T-helper 17 cell (primary cell): ENCODE results near the gene DOCK3. TPM values are rescaled to one million over a fixed set of nuclear protein-coding genes. Genes with fewer than 3 reads are reported as not detected.
"Not testable (repeated sequence)": the region's sequence is repeated elsewhere in the genome, so short reads cannot be mapped to it uniquely, and the experiment has no call there.

ENCODE experiments used
- ATAC-seq: fragments of 150-1000 bp; cut with Tn5 transposase; 2 replicates; pipeline ENCODE4 v1.10.0; 2021; ENCODE audit warnings: mild to moderate bottlenecking, moderate library complexity
- DNase-seq, 3 donors: peaks; one replicate each; pipeline versions ENCODE4 v3.0.0 to v3.0.0-alpha.2; 2020 to 2021
- H3K9me3 ChIP-seq: one replicate; pipeline ENCODE4 v1.7.0; 2013; ENCODE audit warnings: low read length, mild to moderate bottlenecking; ENCODE audit not compliant: control insufficient read depth, poor library complexity, severe bottlenecking
- H3K27ac Mint-ChIP-seq: one replicate; pipeline ENCODE4 v1.8.0; 2022; ENCODE audit warnings: mild to moderate bottlenecking, moderate library complexity, mixed read lengths
- H3K27me3 Mint-ChIP-seq: one replicate; pipeline ENCODE4 v1.8.0; 2022; ENCODE audit warnings: mixed read lengths
- H3K36me3 Mint-ChIP-seq: one replicate; pipeline ENCODE4 v1.8.0; 2022; ENCODE audit warnings: low read depth, mixed read lengths
- H3K4me1 Mint-ChIP-seq: one replicate; pipeline ENCODE4 v1.8.0; 2022; ENCODE audit warnings: mild to moderate bottlenecking, mixed read lengths
- H3K4me3 Mint-ChIP-seq: one replicate; pipeline ENCODE4 v1.8.0; 2022; ENCODE audit warnings: mild to moderate bottlenecking, moderate library complexity, mixed read lengths
- total RNA-seq, 4 donors: library from RNA in 2 of 4; stranded (reverse) in 2 of 4; gene quantifications; one replicate each; pipeline ENCODE4 v1.2.3 and lab custom pipeline; 2022 to 2026

The DOCK3 gene
- total RNA-seq, 2 donors from 2014 or later, result 1.9 to 3.2 TPM

DNA sequence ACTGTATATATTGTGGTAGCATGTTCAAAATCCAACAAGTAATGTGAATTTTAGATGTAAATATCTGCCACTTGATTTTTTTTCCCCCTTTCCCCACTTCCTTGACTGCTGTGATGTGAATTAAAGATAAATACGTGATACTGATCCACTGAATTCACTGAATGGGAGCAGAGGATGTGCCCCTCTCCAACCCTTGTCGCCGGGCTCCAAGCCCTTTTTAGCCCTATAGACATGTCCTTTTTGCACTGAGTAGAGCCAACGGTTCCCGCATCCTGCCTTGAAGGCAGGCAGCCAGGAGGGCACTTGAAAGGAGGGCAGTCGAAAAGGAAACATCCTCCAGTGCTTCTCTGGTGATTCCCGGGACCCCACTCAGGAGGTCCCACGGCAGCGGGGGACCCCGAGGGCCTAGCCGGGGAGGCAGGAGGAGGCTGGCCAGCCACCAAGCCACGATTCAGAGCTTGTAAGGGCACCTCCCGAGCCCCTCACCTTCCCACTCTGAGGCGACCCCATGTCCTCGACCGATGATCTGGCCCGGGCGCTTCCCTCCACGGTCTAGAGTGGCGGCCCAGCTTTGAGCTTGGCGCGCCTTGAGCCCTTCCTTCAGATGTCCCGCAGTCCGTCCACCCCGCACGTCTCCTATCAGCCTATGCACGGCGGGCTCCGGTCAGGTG is 709.5 kb downstream of the DOCK3 start:
- H3K4me3 Mint-ChIP-seq, result peak overlapping the region; percentile 96
- ATAC-seq (peak; percentile 4), DNase-seq (peak in 1 of 3 donors; percentile 21)
- H3K27ac Mint-ChIP-seq, result peak overlapping the region; percentile 99
- H3K4me1 Mint-ChIP-seq, result peaks cover 38% of the 10 kb centered on the region
- peaks cover 4% of the 10 kb centered on the region for H3K36me3 Mint-ChIP-seq
- H3K27me3 Mint-ChIP-seq, result no peaks in the 10 kb centered on the region
- no peaks in the 10 kb centered on the region for H3K9me3 ChIP-seq

DNA sequence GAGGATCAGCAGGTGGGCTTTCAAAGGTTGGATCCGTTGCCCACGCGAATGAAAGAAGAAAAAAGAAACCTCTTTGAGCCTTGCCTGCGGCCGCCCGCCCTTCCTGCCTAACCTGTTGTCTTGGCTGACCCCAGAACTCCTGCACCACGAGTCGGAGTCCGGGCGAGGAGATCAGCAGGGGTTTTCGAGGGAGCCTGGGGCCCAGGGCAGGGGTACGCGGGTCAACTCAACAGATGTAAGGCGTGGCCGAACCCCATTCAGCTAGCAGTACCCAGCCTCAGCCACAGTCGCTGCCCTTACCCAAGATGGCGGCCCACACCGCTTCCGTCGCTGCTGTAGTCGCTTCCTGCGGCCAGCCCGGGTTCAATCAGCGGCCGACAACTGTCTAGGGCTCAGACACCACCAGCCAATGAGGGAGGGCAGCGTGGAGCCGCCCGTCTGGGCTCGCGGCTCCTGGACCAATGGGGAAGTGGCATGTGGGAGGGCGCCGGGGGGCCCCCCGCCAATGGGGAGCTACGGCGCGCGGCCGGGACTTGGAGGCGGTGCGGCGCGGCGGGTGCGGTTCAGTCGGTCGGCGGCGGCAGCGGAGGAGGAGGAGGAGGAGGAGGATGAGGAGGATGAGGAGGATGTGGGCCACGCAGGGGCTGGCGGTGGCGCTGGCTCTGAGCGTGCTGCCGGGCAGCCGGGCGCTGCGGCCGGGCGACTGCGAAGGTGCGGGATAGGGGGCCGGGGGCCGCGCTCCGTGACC is 710.2 kb downstream of the DOCK3 start, which contains the start of gene MANF:
Gene MANF (plus strand): TSS at position 566 of the 748 bp plus-strand sequence. CDS start 52 bp downstream, at position 618.
- no peaks in the 10 kb centered on the region for H3K27me3 Mint-ChIP-seq
- peak within 1 kb of the TSS; percentile 96 for H3K4me3 Mint-ChIP-seq
- H3K9me3 ChIP-seq, result no peaks in the 10 kb centered on the region
- H3K27ac Mint-ChIP-seq, result peak within 1 kb of the TSS; percentile 99
- peaks cover 39% of the 10 kb centered on the region for H3K4me1 Mint-ChIP-seq
- peak; percentile 94 to 98 (median 96) for DNase-seq
- H3K36me3 Mint-ChIP-seq, result peaks cover 4% of the 10 kb centered on the region
- ATAC-seq, result peak; percentile 95

- ATAC-seq (no peak), DNase-seq (no peak)
- Mint-ChIP-seq H3K4me1 (peaks cover 42% of the 10 kb centered on the region), H3K27ac (peak overlapping the region; percentile 99), H3K27me3 (no peaks in the 10 kb centered on the region), H3K36me3 (peaks cover 4% of the 10 kb centered on the region), H3K4me3 (peak overlapping the region; percentile 96)
- H3K9me3 ChIP-seq, result no peaks in the 10 kb centered on the region
Measured at GRCh38 chr3:51385621-51386091, 710.9 kb downstream of the DOCK3 start.

GRCh38 chr3:51386159-51386851 is 711.6 kb downstream of the DOCK3 start:
- Mint-ChIP-seq H3K4me3 (peak overlapping the region; percentile 96), H3K4me1 (peaks cover 42% of the 10 kb centered on the region), H3K27ac (peak overlapping the region; percentile 99), H3K36me3 (peaks cover 4% of the 10 kb centered on the region), H3K27me3 (no peaks in the 10 kb centered on the region)
- H3K9me3 ChIP-seq, result no peaks in the 10 kb centered on the region
- no peak for DNase-seq
- no peak for ATAC-seq

DNA sequence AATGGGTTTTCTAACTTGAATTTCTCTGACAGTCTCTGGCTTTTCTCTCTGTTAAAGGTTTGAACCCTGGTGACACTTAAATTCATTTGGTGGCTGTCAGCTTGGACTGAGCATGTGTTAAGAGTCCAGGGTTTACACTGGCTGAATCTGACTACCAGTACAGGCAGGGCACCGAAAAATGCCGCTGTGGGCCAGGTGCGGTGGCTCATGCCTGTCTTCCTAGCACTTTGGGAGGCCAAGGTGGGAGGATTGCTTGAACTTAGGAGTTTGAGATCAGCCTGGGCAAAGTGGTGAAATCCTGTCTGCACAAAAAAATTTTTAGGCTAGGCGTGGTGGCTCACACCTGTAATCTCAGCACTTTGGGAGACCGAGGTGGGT is 712.1 kb downstream of the DOCK3 start:
- DNase-seq (no peak), ATAC-seq (no peak)
- no peaks in the 10 kb centered on the region for H3K9me3 ChIP-seq
- H3K27ac Mint-ChIP-seq, result peak overlapping the region; percentile 99
- no peaks in the 10 kb centered on the region for H3K27me3 Mint-ChIP-seq
- peak overlapping the region; percentile 96 for H3K4me3 Mint-ChIP-seq
- H3K4me1 Mint-ChIP-seq, result peaks cover 42% of the 10 kb centered on the region
- peaks cover 4% of the 10 kb centered on the region for H3K36me3 Mint-ChIP-seq

DNA sequence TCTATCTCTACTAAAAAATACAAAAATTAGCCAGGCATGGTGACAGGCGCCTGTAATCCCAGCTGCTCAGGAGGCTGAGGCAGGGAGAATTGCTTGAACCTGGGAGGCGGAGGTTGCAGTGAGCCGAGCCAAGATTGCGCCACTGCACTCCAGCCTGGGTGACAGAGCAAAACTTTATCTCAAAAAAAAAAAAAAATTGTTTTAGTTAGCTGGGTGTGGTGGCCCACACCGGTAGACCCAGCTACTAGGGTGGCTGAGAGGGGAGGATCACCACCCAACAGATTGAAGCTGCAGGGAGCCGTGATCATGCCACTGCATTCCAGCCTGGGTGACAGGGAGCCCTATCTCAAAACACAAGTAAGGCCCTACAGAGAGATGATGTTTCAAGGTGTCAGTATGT is 712.6 kb downstream of the DOCK3 start:
- not testable (repeated sequence) for H3K9me3 ChIP-seq, ATAC-seq, DNase-seq, H3K4me3 Mint-ChIP-seq, H3K27me3 Mint-ChIP-seq, H3K36me3 Mint-ChIP-seq
- Mint-ChIP-seq H3K4me1 (peaks cover 42% of the 10 kb centered on the region), H3K27ac (peak overlapping the region; percentile 99)

DNA sequence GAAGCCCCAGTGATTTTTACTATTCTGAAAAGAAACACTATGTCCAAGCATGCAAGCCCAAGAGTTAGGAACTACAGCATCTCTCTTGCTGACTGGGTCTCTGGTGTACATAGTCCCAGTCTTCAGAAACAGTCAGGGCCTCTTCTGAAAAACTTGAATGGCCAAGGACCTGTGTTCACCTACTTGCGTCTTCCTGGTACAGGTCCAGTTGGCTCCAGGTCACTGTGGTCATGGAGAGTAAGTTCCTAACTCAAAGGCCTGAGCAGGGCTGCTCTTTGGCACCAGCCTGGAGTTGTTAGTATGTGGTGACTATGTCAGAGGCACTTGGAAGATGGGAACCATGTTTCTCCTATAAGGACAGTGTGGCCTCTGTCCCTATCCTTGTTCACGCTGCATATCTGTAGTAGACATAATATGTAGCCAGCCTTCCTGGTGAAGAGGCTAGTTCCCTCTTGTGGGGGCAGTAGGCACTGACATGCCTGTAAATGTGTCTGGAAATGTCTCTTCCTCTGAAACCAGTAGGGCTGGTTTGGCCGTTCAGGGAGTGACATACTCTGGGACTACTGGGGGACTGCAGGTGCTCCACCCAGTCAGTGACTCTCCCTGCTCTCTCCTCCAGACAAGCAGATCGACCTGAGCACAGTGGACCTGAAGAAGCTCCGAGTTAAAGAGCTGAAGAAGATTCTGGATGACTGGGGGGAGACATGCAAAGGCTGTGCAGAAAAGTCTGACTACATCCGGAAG is 713.7 kb downstream of the DOCK3 start:
- Mint-ChIP-seq H3K36me3 (peaks cover 4% of the 10 kb centered on the region), H3K27me3 (no peaks in the 10 kb centered on the region), H3K4me1 (peaks cover 42% of the 10 kb centered on the region), H3K27ac (peak overlapping the region; percentile 99), H3K4me3 (peak overlapping the region; percentile 19)
- no peaks in the 10 kb centered on the region for H3K9me3 ChIP-seq
- ATAC-seq, result no peak
- DNase-seq, result no peak

DNA sequence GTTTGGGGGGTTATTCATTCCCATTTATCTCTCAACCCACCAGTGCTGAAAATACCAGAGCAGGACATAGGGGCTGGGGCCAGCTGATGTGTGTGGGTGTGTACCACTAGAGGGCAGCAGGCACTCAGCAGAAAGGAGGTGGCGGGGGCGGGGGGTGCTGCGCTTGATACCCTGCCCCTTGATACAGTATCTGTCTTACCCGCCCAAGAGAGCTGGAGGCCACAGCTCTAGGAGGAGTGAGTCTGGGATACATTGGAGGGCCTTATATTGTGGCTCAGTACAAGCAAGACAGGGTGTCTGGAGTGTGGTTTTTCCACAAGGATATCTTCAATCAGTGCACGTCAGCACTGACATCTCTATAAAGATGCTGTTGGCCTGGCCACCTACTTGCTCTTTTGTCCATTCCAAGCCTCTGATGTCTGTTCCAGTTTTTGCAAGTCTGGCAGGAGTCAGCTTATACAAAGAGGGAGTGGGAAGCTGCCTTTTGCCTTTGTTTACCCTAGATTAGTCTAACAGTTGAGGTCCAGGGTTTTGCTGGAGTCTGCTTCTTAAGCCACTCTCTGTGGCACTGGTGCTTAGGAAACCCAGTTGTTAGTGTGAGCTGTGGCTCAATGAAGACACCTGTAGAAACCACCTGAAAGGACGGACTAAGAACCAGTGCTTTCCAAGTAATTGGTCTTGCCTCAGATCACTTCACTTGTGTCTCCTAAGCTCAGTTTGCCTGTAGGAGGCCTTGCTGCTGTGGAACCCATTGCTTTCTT is 714.9 kb downstream of the DOCK3 start:
- H3K27ac Mint-ChIP-seq, result peak overlapping the region; percentile 6
- peaks cover 4% of the 10 kb centered on the region for H3K36me3 Mint-ChIP-seq
- peak; percentile 38 to 49 (median 46) for DNase-seq
- H3K9me3 ChIP-seq, result no peaks in the 10 kb centered on the region
- H3K4me3 Mint-ChIP-seq, result peak overlapping the region; percentile 43
- H3K4me1 Mint-ChIP-seq, result peaks cover 39% of the 10 kb centered on the region
- H3K27me3 Mint-ChIP-seq, result no peaks in the 10 kb centered on the region
- ATAC-seq, result no peak

- H3K9me3 ChIP-seq, result no peaks in the 10 kb centered on the region
- no peaks in the 10 kb centered on the region for H3K27me3 Mint-ChIP-seq
- DNase-seq, result no peak
- peak; percentile 0 for ATAC-seq
- H3K27ac Mint-ChIP-seq, result peak overlapping the region; percentile 54
- H3K4me1 Mint-ChIP-seq, result peaks cover 40% of the 10 kb centered on the region
- H3K36me3 Mint-ChIP-seq, result peaks cover 8% of the 10 kb centered on the region
- H3K4me3 Mint-ChIP-seq, result peak overlapping the region; percentile 71
Measured at GRCh38 chr3:51390246-51391074, 715.7 kb downstream of the DOCK3 start.

- peak within 1 kb of the TSS; percentile 85 for H3K27ac Mint-ChIP-seq
- peaks cover 8% of the 10 kb centered on the region for H3K36me3 Mint-ChIP-seq
- H3K4me1 Mint-ChIP-seq, result peaks cover 36% of the 10 kb centered on the region
- peak within 1 kb of the TSS; percentile 87 for H3K4me3 Mint-ChIP-seq
- peak; percentile 91 for ATAC-seq
- H3K9me3 ChIP-seq, result no peaks in the 10 kb centered on the region
- H3K27me3 Mint-ChIP-seq, result no peaks in the 10 kb centered on the region
- DNase-seq, result peak; percentile 96 to 98 (median 96)
Measured at GRCh38 chr3:51391075-51391565, 716.4 kb downstream of the DOCK3 start, which contains the start of gene RBM15B. TSS of gene RBM15B (plus strand) at chr3:51391285. CDS start at chr3:51391400, 115 bp downstream.

DNA sequence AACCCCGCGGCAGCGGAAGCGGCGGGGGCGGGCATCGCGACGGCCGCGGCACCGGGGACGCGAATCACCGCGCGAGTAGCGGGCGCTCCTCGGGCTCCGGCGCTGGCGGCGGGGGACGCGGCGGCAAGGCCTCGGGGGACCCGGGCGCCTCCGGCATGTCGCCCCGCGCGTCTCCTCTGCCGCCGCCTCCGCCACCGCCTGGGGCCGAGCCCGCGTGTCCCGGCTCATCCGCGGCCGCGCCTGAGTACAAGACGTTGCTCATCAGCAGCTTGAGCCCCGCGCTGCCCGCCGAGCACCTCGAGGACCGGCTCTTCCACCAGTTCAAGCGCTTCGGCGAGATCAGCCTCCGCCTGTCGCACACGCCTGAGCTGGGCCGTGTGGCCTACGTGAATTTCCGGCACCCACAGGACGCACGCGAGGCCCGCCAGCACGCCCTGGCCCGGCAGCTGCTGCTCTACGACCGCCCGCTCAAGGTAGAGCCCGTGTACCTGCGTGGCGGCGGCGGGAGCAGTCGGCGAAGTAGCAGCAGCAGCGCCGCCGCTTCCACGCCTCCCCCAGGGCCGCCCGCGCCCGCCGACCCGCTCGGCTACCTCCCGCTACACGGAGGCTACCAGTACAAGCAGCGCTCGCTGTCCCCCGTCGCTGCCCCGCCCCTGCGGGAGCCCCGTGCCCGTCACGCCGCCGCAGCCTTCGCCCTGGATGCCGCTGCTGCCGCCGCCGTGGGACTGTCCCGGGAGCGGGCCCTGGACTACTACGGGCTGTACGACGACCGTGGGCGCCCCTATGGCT is 717.0 kb downstream of the DOCK3 start:
- H3K27ac Mint-ChIP-seq, result peak overlapping the region; percentile 85
- no peaks in the 10 kb centered on the region for H3K27me3 Mint-ChIP-seq
- H3K4me1 Mint-ChIP-seq, result peaks cover 37% of the 10 kb centered on the region
- peak overlapping the region; percentile 87 for H3K4me3 Mint-ChIP-seq
- peaks cover 8% of the 10 kb centered on the region for H3K36me3 Mint-ChIP-seq
- ATAC-seq, result peak; percentile 40
- H3K9me3 ChIP-seq, result no peaks in the 10 kb centered on the region
- peak; percentile 25 to 44 (median 35) for DNase-seq
